Naive thymus-derived CD4-positive, alpha-beta T cell (primary cell): ENCODE data around the gene ATP5PB. TPM values are rescaled to one million over a fixed set of nuclear protein-coding genes. Genes with fewer than 3 reads are reported as not detected.

ENCODE experiments used
- ATAC-seq: fragments of 150-1000 bp; cut with Tn5 transposase; 2 replicates; pipeline ENCODE4 v1.10.0; 2021; ENCODE audit warnings: mild to moderate bottlenecking, moderate library complexity
- CTCF ChIA-PET: fragments of 350-600 bp; sonication (Branson Sonifier 250); formaldehyde crosslinking; loops from one replicate; lab custom pipeline; 2021; ENCODE audit warnings: antibody characterized with exemption; lab: Charles Lee
- POLR2A ChIA-PET: fragments of 350-600 bp; sonication (Branson Sonifier 250); formaldehyde crosslinking; loops from one replicate; lab custom pipeline; 2021; ENCODE audit warnings: antibody characterized with exemption, inconsistent platforms; lab: Charles Lee
- DNase-seq, 9 donors: peaks; one replicate each; pipeline versions ENCODE4 v3.0.0 to v3.0.0-alpha.2; 2020 to 2022; ENCODE audit warnings: mixed read lengths in 1 of 9
- H3K27ac ChIP-seq: one replicate; pipeline ENCODE4 v1.7.0; 2013; ENCODE audit warnings: mild to moderate bottlenecking, low read depth, low read length, moderate library complexity
- H3K27me3 ChIP-seq, 2 donors: one replicate each; pipeline ENCODE4 v1.7.0; 2013; ENCODE audit warnings: low read length in 2 of 2, mild to moderate bottlenecking in 2 of 2, moderate library complexity in 2 of 2; ENCODE audit not compliant: control insufficient read depth in 2 of 2, insufficient read depth in 2 of 2
- H3K36me3 ChIP-seq, 3 experiments: 1 replicate in 2 of 3; 2 replicates in 1 of 3; pipeline ENCODE4 v1.7.0; 2013; ENCODE audit warnings: low read length in 3 of 3, mild to moderate bottlenecking in 3 of 3, moderate library complexity in 1 of 3; ENCODE audit not compliant: insufficient read depth in 3 of 3, control insufficient read depth in 2 of 3
- H3K4me1 ChIP-seq, 2 donors: one replicate each; pipeline ENCODE4 v1.7.0; 2013; ENCODE audit warnings: low read length in 2 of 2, mild to moderate bottlenecking in 2 of 2, moderate library complexity in 1 of 2; ENCODE audit not compliant: control insufficient read depth in 2 of 2, insufficient read depth in 2 of 2
- H3K4me3 ChIP-seq: 2 replicates; pipeline ENCODE4 v1.7.0; 2013; ENCODE audit warnings: mild to moderate bottlenecking, low read length
- H3K9me3 ChIP-seq, 3 experiments: 1 replicate in 2 of 3; 2 replicates in 1 of 3; pipeline ENCODE4 v1.7.0; 2013; ENCODE audit warnings: low read length in 3 of 3; ENCODE audit not compliant: control insufficient read depth in 2 of 3
- H3K27ac Mint-ChIP-seq, 9 donors: one replicate each; pipeline ENCODE4 v1.8.0; 2020 to 2022; ENCODE audit warnings: mixed read lengths in 9 of 9, mild to moderate bottlenecking in 8 of 9, moderate library complexity in 5 of 9, inconsistent platforms in 2 of 9
- H3K27me3 Mint-ChIP-seq, 5 donors: one replicate each; pipeline ENCODE4 v1.8.0; 2021 to 2022; ENCODE audit warnings: mixed read lengths in 5 of 5, mild to moderate bottlenecking in 1 of 5
- H3K36me3 Mint-ChIP-seq, 5 donors: one replicate each; pipeline ENCODE4 v1.8.0; 2020 to 2022; ENCODE audit warnings: mixed read lengths in 5 of 5, mild to moderate bottlenecking in 3 of 5, inconsistent platforms in 1 of 5
- H3K4me1 Mint-ChIP-seq, 7 donors: one replicate each; pipeline ENCODE4 v1.8.0; 2020 to 2022; ENCODE audit warnings: mixed read lengths in 7 of 7, mild to moderate bottlenecking in 3 of 7, inconsistent platforms in 1 of 7
- H3K4me3 Mint-ChIP-seq, 10 donors: one replicate each; pipeline ENCODE4 v1.8.0; 2020 to 2022; ENCODE audit warnings: mild to moderate bottlenecking in 10 of 10, mixed read lengths in 10 of 10, moderate library complexity in 6 of 10, inconsistent platforms in 2 of 10
- H3K9me3 Mint-ChIP-seq, 11 donors: one replicate each; pipeline ENCODE4 v1.8.0; 2020 to 2022; ENCODE audit warnings: mixed read lengths in 11 of 11, mild to moderate bottlenecking in 4 of 11, inconsistent platforms in 1 of 11, moderate library complexity in 1 of 11
- intact Hi-C, 2 donors: fragments of 100-400 bp; cut with micrococcal nuclease; formaldehyde crosslinking; loops; one replicate each; pipeline ENCODE4 v1.15.1; 2023
- polyA plus RNA-seq, 2 donors: library from polyadenylated mRNA; unstranded; fragments of 300-500 nt; fragmentation: Illumina TruSeq; gene quantifications; one replicate each; pipeline ENCODE4 v1.2.3, GENCODE V29; 2021
- total RNA-seq, 6 experiments: library from RNA in 5 of 6; stranded (reverse) in 5 of 6; gene quantifications; 1 replicate in 5 of 6; 2 replicates in 1 of 6; pipeline ENCODE4 v1.2.3 and lab custom pipeline; 2021 to 2026

The ATP5PB gene
- total and polyA plus RNA-seq, 7 experiments from 2014 or later, result 64.9 to 437 (median 111) TPM

DNA sequence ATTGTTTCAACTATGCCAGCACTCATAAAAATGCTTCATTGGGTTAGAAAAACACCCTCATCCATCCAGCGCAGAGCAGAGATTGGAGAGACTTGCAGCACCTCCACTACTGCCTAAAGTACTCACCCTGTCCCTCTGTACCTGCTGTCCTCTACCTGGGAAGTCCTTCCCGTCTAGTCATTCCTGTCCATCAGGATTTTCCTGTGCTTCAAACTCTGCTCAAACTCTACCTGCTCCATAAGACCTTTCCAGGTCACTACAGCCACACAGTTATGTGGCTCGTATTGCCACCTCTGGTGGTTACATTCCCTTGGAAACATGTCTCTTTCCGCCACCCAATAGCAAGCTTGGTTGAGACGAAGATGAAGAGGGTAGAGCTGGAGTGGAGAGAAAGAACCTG lies 28.9 kb upstream of the ATP5PB start:
- Histone ChIP-seq H3K27ac (no peak overlapping the region), H3K36me3 (peaks cover 0 to 19% (median 0%) of the 10 kb centered on the region in 3 experiments), H3K9me3 (no peaks in the 10 kb centered on the region), H3K27me3 (no peaks in the 10 kb centered on the region), H3K4me1 (no peaks in the 10 kb centered on the region), H3K4me3 (no peak overlapping the region)
- Mint-ChIP-seq H3K4me3 (no peak overlapping the region), H3K36me3 (peaks cover 0 to 58% (median 46%) of the 10 kb centered on the region in 5 donors), H3K27me3 (peaks cover 0 to 3% (median 0%) of the 10 kb centered on the region in 5 donors), H3K27ac (no peak overlapping the region), H3K9me3 (peaks cover 0 to 2% (median 0%) of the 10 kb centered on the region in 11 donors), H3K4me1 (peaks cover 0 to 4% (median 0%) of the 10 kb centered on the region in 7 donors)
- intact Hi-C loops, result no loop called here
- POLR2A ChIA-PET, result interaction anchor here (1.2 kb wide), 1 partner anchor 14 kb away, joined by 4 read pairs; no protein-coding TSS in a partner anchor
- ATAC-seq, result no peak
- CTCF ChIA-PET, result interaction anchor here (0.6 kb wide), 1 partner anchor 55 kb away, joined by 3 read pairs; no protein-coding TSS in a partner anchor
- DNase-seq, result no peak

- Histone ChIP-seq H3K4me1 (no peaks in the 10 kb centered on the region), H3K4me3 (no peak overlapping the region), H3K27me3 (no peaks in the 10 kb centered on the region), H3K27ac (no peak overlapping the region), H3K9me3 (no peaks in the 10 kb centered on the region), H3K36me3 (peaks cover 0 to 19% (median 0%) of the 10 kb centered on the region in 3 experiments)
- H3K4me1 Mint-ChIP-seq, result peaks cover 0 to 6% (median 0%) of the 10 kb centered on the region in 7 donors
- no peak for DNase-seq
- ChIA-PET CTCF (interaction anchor here (0.6 to 1.2 kb wide), 2 partner anchors 20 to 55 kb away, joined by 3 read pairs; no protein-coding TSS in a partner anchor), POLR2A (no interaction called here)
- H3K4me3 Mint-ChIP-seq, result no peak overlapping the region
- no peak for ATAC-seq
- H3K9me3 Mint-ChIP-seq, result peaks cover 0 to 2% (median 0%) of the 10 kb centered on the region in 11 donors
- H3K27ac Mint-ChIP-seq, result no peak overlapping the region
- peaks cover 0 to 8% (median 0%) of the 10 kb centered on the region in 5 donors for H3K27me3 Mint-ChIP-seq
- peaks cover 0 to 37% (median 33%) of the 10 kb centered on the region in 5 donors for H3K36me3 Mint-ChIP-seq
- intact Hi-C loops, result no loop called here
These were observed 26.5 kb upstream of the ATP5PB start for GRCh38 chr1:111422546-111423391.

- intact Hi-C loops, result no loop called here
- no peak overlapping the region for H3K4me3 ChIP-seq
- no peaks in the 10 kb centered on the region for H3K4me1 ChIP-seq
- Mint-ChIP-seq H3K27ac (peak overlapping the region in 1 of 9 donors; percentile 14), H3K27me3 (peaks cover 0 to 5% (median 0%) of the 10 kb centered on the region in 5 donors), H3K4me3 (no peak overlapping the region), H3K4me1 (peaks cover 0 to 10% (median 0%) of the 10 kb centered on the region in 7 donors), H3K9me3 (no peaks in the 10 kb centered on the region), H3K36me3 (peaks cover 0 to 27% (median 22%) of the 10 kb centered on the region in 5 donors)
- no peak for ATAC-seq
- no peak overlapping the region for H3K27ac ChIP-seq
- H3K36me3 ChIP-seq, result peaks cover 0 to 11% (median 0%) of the 10 kb centered on the region in 3 experiments
- H3K27me3 ChIP-seq, result no peaks in the 10 kb centered on the region
- CTCF ChIA-PET, result interaction anchor here (1.1 kb wide), 1 partner anchor 24 kb away, joined by 3 read pairs; the partner anchor contains the start of gene WDR77
- no peaks in the 10 kb centered on the region for H3K9me3 ChIP-seq
- DNase-seq, result no peak
- POLR2A ChIA-PET, result no interaction called here
These were observed 25.0 kb upstream of the ATP5PB start for GRCh38 chr1:111424281-111424680.

GRCh38 chr1:111436726-111437125 lies 12.5 kb upstream of the ATP5PB start:
- H3K9me3 Mint-ChIP-seq, result no peaks in the 10 kb centered on the region
- H3K27me3 Mint-ChIP-seq, result peaks cover 0 to 5% (median 0%) of the 10 kb centered on the region in 5 donors
- ChIA-PET POLR2A (interaction anchor here (1.8 kb wide), 1 partner anchor 13 kb away, joined by 8 read pairs; the partner anchor contains the start of genes ATP5PB and WDR77), CTCF (no interaction called here)
- H3K4me1 Mint-ChIP-seq, result peaks cover 3 to 16% (median 10%) of the 10 kb centered on the region in 7 donors
- DNase-seq (no peak), ATAC-seq (no peak)
- peak overlapping the region in 8 of 9 donors; percentile 13 to 78 (median 40) for H3K27ac Mint-ChIP-seq
- no peak overlapping the region for H3K4me3 ChIP-seq
- H3K4me3 Mint-ChIP-seq, result no peak overlapping the region
- H3K27ac ChIP-seq, result no peak overlapping the region
- no peaks in the 10 kb centered on the region for H3K27me3 ChIP-seq
- H3K9me3 ChIP-seq, result no peaks in the 10 kb centered on the region
- peaks cover 8 to 18% (median 13%) of the 10 kb centered on the region in 5 donors for H3K36me3 Mint-ChIP-seq
- H3K36me3 ChIP-seq, result peaks cover 0 to 40% (median 13%) of the 10 kb centered on the region in 3 experiments
- peaks cover 0 to 1% of the 10 kb centered on the region in 2 donors for H3K4me1 ChIP-seq
- intact Hi-C loops, result no loop called here

DNA sequence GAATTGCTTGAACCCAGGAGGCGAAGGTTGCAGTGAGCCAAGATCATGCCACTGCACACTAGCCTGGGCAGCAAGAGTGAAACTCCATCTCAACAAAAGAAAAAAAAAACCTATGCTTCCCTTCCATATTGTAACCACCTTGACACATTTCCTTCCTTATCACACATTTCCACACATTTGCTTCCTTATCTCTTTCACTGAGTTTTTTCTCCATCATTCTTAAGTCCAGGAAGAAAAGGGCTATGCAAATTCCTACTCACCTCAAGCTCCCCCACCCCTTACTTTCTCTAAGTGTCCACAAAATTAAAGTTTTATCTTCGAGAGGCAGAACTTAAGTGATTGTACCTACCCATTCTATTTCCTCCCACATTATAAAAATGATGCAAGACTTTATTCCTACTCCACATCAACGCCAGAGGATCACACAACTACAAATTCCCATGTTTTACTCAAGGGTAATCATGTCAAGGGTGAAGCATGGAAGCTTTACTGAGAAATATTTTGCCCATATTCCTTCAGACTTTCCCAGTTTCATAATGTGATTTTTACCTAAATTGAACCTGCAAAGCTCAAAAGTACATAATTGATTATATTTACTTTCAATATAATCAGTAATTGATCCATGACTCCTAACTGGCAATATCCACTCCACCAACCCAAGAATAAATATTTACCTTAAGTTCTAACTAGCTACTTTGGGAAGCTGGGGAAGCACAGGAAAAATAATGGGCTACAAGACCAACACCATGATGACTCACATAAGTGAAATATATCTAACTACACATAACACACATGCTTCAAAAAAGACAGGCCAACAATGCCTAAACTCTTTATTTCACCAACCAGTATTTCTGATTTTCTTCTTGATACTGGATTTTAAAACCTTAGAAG lies 9.6 kb upstream of the ATP5PB start:
- intact Hi-C loops, result loop anchor here (2.0 to 10.0 kb wide), 3 partner anchors 217 to 1405 kb away; partner anchors contain the start of gene STRIP1 (in 1 of the 2)

More for the DNA sequence above, 9.6 kb upstream of the ATP5PB start:
- H3K4me1 ChIP-seq, result peaks cover 0 to 4% of the 10 kb centered on the region in 2 donors
- Mint-ChIP-seq H3K4me1 (peaks cover 3 to 35% (median 22%) of the 10 kb centered on the region in 7 donors), H3K36me3 (peaks cover 8 to 40% (median 22%) of the 10 kb centered on the region in 5 donors), H3K27me3 (no peaks in the 10 kb centered on the region), H3K27ac (peak overlapping the region in 8 of 9 donors; percentile 8 to 83 (median 57)), H3K4me3 (no peak overlapping the region), H3K9me3 (no peaks in the 10 kb centered on the region)
- peaks cover 4 to 69% (median 18%) of the 10 kb centered on the region in 3 experiments for H3K36me3 ChIP-seq
- no peak overlapping the region for H3K27ac ChIP-seq
- no peaks in the 10 kb centered on the region for H3K9me3 ChIP-seq
- H3K4me3 ChIP-seq, result no peak overlapping the region
- ATAC-seq, result no peak
- no peak for DNase-seq
- POLR2A ChIA-PET, result interaction anchor here (0.6 to 1.4 kb wide), 5 partner anchors 23 to 303 kb away, joined by 3 to 4 read pairs (median 3); no protein-coding TSS in a partner anchor
- no peaks in the 10 kb centered on the region for H3K27me3 ChIP-seq
- CTCF ChIA-PET, result interaction anchor here (1.0 to 1.5 kb wide), 4 partner anchors 43 to 328 kb away, joined by 3 to 5 read pairs (median 3); no protein-coding TSS in a partner anchor
